ENCODE measurements around the gene SAG.

- no peak for TF ChIP-seq CTCF (IDR thresholded peaks at IDR 0.05)
- TF ChIP-seq POLR2A (IDR thresholded peaks at IDR 0.05), result no peak
These were observed 23.9 kb downstream of the SAG start for GRCh38 chr2:233331536-233331935.
